ENCODE measurements around the gene RAD51B.
A peak's percentile ranks its signal among the peaks of the same experiment; 100 is the strongest.

RAD51B gene

GRCh38 chr14:68596211-68596610 lies 776.6 kb downstream of the RAD51B start:
- DNase-seq = no peak

- no peak for DNase-seq
These were observed 777.1 kb downstream of the RAD51B start for GRCh38 chr14:68596701-68597100.

GRCh38 chr14:68598089-68598488 lies 778.5 kb downstream of the RAD51B start:
- DNase-seq = no peak

GRCh38 chr14:68598621-68599447 lies 779.3 kb downstream of the RAD51B start:
- DNase-seq = peak; percentile 15

GRCh38 chr14:68599896-68600610 lies 780.5 kb downstream of the RAD51B start:
- no peak for DNase-seq

- no peak for DNase-seq
These were observed 782.9 kb downstream of the RAD51B start for GRCh38 chr14:68602507-68602906.

- no peak for DNase-seq
These were observed 784.2 kb downstream of the RAD51B start for GRCh38 chr14:68603533-68604360.

- no peak for DNase-seq
These were observed 784.8 kb downstream of the RAD51B start for GRCh38 chr14:68604361-68604730.

- DNase-seq = no peak
These were observed 785.2 kb downstream of the RAD51B start for GRCh38 chr14:68604822-68605221.

- DNase-seq = no peak
These were observed 786.6 kb downstream of the RAD51B start for GRCh38 chr14:68606176-68606575.

GRCh38 chr14:68606644-68607043 lies 787.1 kb downstream of the RAD51B start:
- no peak for DNase-seq

- peak; percentile 85 for DNase-seq
These were observed 787.7 kb downstream of the RAD51B start for GRCh38 chr14:68607081-68607866.

- peak; percentile 21 for DNase-seq
These were observed 788.4 kb downstream of the RAD51B start for GRCh38 chr14:68607867-68608573.

- no peak for DNase-seq
These were observed 789.0 kb downstream of the RAD51B start for GRCh38 chr14:68608574-68608962.

- DNase-seq = no peak
These were observed 789.4 kb downstream of the RAD51B start for GRCh38 chr14:68609012-68609411.

GRCh38 chr14:68610251-68610793 lies 790.7 kb downstream of the RAD51B start:
- no peak for DNase-seq

GRCh38 chr14:68611599-68611998 lies 792.0 kb downstream of the RAD51B start:
- no peak for DNase-seq

- no peak for DNase-seq
These were observed 792.5 kb downstream of the RAD51B start for GRCh38 chr14:68612049-68612448.

GRCh38 chr14:68616221-68616902 lies 796.8 kb downstream of the RAD51B start:
- DNase-seq = no peak

GRCh38 chr14:68619790-68620574 lies 800.4 kb downstream of the RAD51B start:
- no peak for DNase-seq

All from GDM1 (cell line).